Epithelial cell of proximal tubule (primary cell): ENCODE results near the gene PPP1R12A. TPM values are rescaled to one million over a fixed set of nuclear protein-coding genes. Genes with fewer than 3 reads are reported as not detected.
A peak's percentile ranks its signal among the peaks of the same experiment; 100 is the strongest.

Experiments
- DNase-seq: peaks from one replicate; pipeline ENCODE4 v3.0.0-alpha.2; 2011; ENCODE audit warnings: low read depth
- H3K4me3 ChIP-seq: 2 replicates; pipeline ENCODE4 v1.5.1; 2011; ENCODE audit warnings: low read depth, mild to moderate bottlenecking, low read length
- total RNA-seq: library from RNA; depleted of rRNA; stranded (reverse); fragments of >200 nt; gene quantifications from 2 replicates; pipeline ENCODE4 v1.2.3, GENCODE V29; 2015
- TF ChIP-seq, protein P1 (sequence below): conservative IDR thresholded peaks from 2 replicates; pipeline ENCODE4 v1.5.1; 2012; ENCODE audit warnings: low read depth, mild to moderate bottlenecking, low read length

Gene PPP1R12A
- total RNA-seq, 1 donor from 2014 or later, result 66.0 TPM

DNA sequence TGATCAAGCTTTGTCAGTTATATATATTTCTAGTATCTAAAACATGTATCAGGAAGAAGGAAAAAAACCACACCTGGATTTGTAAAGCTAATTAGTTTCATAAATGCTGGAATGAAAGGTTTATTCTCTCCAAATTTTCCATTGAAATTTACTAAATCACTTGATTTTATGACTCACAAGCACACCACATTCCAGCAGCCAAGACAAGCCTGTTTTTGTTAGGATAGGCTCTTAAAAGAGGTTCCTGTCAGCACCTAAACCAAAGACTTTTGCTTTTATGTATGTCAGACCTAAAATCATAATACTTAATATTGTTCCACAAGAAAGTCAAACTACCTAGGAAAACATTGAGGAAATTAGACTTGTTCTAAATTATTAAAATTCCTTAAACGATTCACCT is 158.8 kb downstream of the PPP1R12A start:
- TF ChIP-seq, protein P1, sequence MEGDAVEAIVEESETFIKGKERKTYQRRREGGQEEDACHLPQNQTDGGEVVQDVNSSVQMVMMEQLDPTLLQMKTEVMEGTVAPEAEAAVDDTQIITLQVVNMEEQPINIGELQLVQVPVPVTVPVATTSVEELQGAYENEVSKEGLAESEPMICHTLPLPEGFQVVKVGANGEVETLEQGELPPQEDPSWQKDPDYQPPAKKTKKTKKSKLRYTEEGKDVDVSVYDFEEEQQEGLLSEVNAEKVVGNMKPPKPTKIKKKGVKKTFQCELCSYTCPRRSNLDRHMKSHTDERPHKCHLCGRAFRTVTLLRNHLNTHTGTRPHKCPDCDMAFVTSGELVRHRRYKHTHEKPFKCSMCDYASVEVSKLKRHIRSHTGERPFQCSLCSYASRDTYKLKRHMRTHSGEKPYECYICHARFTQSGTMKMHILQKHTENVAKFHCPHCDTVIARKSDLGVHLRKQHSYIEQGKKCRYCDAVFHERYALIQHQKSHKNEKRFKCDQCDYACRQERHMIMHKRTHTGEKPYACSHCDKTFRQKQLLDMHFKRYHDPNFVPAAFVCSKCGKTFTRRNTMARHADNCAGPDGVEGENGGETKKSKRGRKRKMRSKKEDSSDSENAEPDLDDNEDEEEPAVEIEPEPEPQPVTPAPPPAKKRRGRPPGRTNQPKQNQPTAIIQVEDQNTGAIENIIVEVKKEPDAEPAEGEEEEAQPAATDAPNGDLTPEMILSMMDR, result no peak
- H3K4me3 ChIP-seq, result no peak overlapping the region
- DNase-seq, result peak; percentile 16

DNA sequence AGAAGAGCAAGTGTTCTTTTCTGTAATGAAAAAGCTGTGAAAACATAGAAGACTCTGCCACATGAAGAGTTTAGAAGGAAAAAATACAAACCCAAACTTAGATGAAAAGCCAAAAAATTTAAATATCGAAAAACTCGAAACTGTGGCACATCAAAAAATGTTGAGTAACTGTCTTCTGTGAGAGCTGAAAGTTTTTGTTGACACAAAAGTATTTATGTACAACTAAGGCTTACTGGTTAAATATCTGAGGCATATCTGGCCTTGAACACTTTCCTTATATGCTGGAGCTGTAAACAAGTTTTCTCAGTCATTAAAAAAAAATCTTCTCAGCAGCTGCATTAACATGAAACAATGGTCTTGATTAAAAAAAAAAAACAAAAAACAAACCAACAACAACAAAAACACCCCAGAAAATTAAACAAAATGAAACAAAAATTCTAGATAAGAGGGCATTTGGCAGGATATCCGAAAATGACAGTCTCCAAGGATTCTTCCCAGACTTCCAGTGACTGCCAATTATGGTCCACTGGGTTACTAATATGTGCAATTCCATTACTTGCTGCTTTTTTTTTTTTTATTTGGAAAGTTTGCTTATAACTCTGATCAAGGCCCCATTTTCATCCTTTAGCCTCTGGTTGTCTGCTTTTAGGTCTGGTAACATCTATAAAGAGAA is 159.4 kb downstream of the PPP1R12A start:
- H3K4me3 ChIP-seq, result no peak overlapping the region
- TF ChIP-seq, protein P1, result no peak

DNA sequence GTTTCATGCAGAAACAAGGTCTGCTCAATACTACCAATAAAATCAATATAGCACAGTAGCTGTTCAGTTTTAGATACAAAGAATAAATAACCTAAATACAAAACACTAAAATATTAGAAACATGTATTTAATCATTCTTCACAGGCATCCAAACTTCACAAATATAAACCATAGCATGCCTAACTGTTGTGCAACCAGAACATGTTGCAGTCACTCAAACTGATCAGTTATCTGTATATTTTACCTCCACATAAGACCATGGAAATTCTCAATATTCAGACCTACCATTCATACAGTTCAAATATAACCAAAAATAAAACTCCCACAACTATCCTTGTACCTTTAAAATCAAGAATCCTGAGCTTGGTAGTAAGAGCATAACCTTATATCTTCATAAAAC is 161.0 kb downstream of the PPP1R12A start:
- DNase-seq, result no peak
- no peak overlapping the region for H3K4me3 ChIP-seq
- TF ChIP-seq, protein P1, result no peak

More for the DNA sequence above, 159.4 kb downstream of the PPP1R12A start:
- no peak for DNase-seq

DNA sequence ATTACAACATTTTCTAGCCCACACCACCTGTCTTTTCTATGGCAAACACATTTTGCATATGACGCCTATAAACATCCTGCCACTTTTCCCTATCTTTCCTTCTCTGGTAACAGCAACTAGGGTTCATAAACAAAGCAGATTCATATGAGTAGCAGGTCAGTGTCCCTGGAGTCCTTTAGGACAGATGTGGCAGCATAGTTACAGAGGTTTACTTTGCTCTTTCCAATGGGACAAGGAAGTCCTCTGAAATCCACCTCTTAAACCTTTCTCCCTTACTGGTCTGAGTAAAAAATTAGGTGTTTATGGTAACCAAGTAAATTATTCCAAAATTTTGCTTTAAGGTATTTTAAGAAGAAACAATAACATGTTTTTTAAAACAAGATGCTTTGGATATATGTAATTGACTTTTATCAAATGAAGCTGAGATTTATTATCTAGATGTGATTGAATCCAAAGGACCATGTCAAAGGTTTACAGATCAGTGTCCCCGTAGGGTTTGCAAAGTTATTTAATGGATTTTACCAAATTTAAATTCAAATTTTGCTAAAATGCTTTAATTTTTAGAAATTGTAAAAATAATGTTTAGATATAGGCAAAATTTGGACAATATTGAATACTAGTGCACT is 164.9 kb downstream of the PPP1R12A start:
- no peak overlapping the region for H3K4me3 ChIP-seq
- DNase-seq, result no peak
- TF ChIP-seq, protein P1, result no peak

DNA sequence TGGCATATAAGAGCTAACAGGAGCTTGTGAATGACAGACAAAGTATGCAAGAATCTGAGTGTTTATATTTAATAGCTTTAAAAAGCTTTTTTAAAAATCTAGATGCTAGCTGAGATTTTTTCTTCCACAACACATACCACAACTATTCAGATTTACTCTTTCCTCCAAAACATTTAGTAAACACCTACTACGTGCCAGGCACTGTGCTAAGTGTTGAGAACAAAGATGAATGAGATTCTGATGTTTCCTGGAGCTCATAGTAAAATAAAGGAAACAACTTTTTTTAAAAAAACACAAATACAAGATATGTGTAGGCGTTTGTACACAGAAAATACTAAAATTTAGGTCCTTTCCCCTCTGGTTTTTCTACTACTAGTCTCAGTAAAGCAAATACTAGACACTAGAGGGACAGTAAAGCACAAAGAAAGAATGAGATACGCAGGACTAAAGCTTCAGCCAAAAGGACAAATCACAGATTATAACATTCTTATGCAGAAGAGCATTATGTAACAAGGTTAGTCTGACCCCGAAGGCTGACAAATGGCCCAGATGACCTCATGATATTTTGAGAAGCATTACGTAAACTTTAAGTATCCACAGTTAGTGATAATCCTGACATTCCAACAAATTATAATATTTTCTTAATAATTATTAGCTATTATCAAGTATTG is 165.6 kb downstream of the PPP1R12A start:
- DNase-seq, result no peak
- TF ChIP-seq, protein P1, result no peak
- H3K4me3 ChIP-seq, result no peak overlapping the region

DNA sequence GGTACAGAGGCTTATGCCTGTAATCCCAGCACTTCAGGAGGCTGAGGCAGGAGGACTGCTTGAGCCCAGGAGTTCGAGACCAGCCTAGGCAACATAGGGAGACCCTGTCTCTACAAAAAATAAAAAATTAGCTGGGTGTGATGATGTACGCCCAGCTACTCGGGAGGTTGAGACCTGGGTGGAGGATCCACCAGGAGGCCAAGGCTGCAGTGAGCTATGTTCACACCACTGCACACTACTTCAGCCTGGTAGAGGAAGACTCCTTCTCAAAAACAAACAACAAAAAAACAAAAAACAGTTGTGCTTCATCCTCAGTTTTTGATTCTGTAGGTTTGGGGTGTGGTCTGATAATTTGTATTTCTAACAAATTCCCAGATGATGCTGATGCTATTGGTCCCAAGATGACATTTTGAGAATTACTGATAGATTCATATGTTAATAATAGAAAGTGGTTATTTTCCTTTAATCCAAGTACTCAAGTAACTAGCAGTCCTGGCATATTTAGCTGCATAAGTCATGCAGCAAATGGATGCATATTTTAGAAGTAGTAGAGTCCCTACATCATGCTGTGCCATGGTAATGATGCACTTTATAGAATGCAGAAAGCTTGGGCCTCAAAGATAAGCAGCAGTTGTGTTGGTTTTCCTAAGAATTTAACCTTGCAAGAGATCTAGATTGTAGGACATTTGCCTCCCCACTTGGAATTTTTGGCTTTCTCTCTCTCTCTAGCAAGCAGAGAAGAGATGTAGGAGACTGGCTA is 168.0 kb downstream of the PPP1R12A start:
- no peak for DNase-seq
- H3K4me3 ChIP-seq, result no peak overlapping the region
- TF ChIP-seq, protein P1, result no peak
